Smooth muscle cell (in vitro differentiated cells): Measurements from ENCODE around the gene CD151. TPM values are rescaled to one million over a fixed set of nuclear protein-coding genes. Genes with fewer than 3 reads are reported as not detected.

ENCODE experiments used
- DNase-seq: peaks from one replicate; lab custom pipeline; 2025; ENCODE audit not compliant: unreplicated experiment; lab: John Stamatoyannopoulos, UW
- H2AFZ ChIP-seq: fragments of 200-600 bp; sonication (generic); 2 replicates; pipeline ENCODE4 v1.6.0; 2016; ENCODE audit warnings: antibody characterized with exemption, low read depth, mild to moderate bottlenecking
- H3F3A ChIP-seq: fragments of 200-600 bp; sonication (generic); 2 replicates; pipeline ENCODE4 v1.6.0; 2017; ENCODE audit warnings: antibody characterized with exemption, low read depth
- H3K27ac ChIP-seq: fragments of 200-600 bp; sonication (generic); 2 replicates; pipeline ENCODE4 v1.5.1; 2016; ENCODE audit warnings: low read depth, mild to moderate bottlenecking
- H3K27me3 ChIP-seq: fragments of 200-600 bp; sonication (generic); 2 replicates; pipeline ENCODE4 v1.6.1; 2016; ENCODE audit warnings: low read depth, mild to moderate bottlenecking
- H3K36me3 ChIP-seq: fragments of 200-600 bp; sonication (generic); 2 replicates; pipeline ENCODE4 v1.5.1; 2016; ENCODE audit warnings: low read depth
- H3K4me1 ChIP-seq: fragments of 200-600 bp; sonication (generic); 2 replicates; pipeline ENCODE4 v1.5.1; 2016; ENCODE audit warnings: low read depth
- H3K4me2 ChIP-seq: fragments of 200-600 bp; sonication (generic); 2 replicates; pipeline ENCODE4 v1.6.0; 2016; ENCODE audit warnings: mild to moderate bottlenecking
- H3K4me3 ChIP-seq: fragments of 200-600 bp; sonication (generic); 2 replicates; pipeline ENCODE4 v1.5.1; 2016; ENCODE audit warnings: mild to moderate bottlenecking
- H3K79me2 ChIP-seq: fragments of 200-600 bp; sonication (generic); 2 replicates; pipeline ENCODE4 v1.6.0; 2016; ENCODE audit warnings: low read depth, mild to moderate bottlenecking
- H3K9ac ChIP-seq: fragments of 200-600 bp; sonication (generic); 2 replicates; pipeline ENCODE4 v1.6.0; 2016; ENCODE audit warnings: low read depth
- H3K9me3 ChIP-seq: fragments of 200-600 bp; sonication (generic); replicated peaks from 2 replicates; pipeline ENCODE4 v1.5.1; 2016; ENCODE audit warnings: low read depth
- H4K20me1 ChIP-seq: fragments of 200-600 bp; sonication (generic); 2 replicates; pipeline ENCODE4 v1.6.0; 2016; ENCODE audit warnings: low read depth
- CTCF ChIP-seq: fragments of 200-600 bp; sonication (generic); IDR thresholded peaks from 2 replicates; pipeline ENCODE4 v1.5.1; 2017; ENCODE audit warnings: borderline replicate concordance, mild to moderate bottlenecking, antibody characterized with exemption; ENCODE audit not compliant: insufficient read depth, poor library complexity, severe bottlenecking
- WGBS: methylation state at CpG from one replicate; pipeline ENCODE4 v1.1.7; 2016; ENCODE audit warnings: low lambda C conversion rate; 5-methylcytosine and 5-hydroxymethylcytosine counted together
- polyA plus RNA-seq: library from polyadenylated mRNA; unstranded; fragments of >200 nt; fragmentation: Nextera tagmentation; extraction: Ambion mirVana; gene quantifications from 2 replicates; pipeline ENCODE4 v1.2.1, GENCODE V29; 2016
- total RNA-seq: library from RNA; depleted of rRNA; stranded (reverse); fragments of >200 nt; gene quantifications from 2 replicates; pipeline ENCODE4 v1.2.3, GENCODE V29; 2014

CD151 gene
- 214 and 256 TPM in 2 replicates for total RNA-seq
- 391 and 469 TPM in 2 replicates for polyA plus RNA-seq

GRCh38 chr11:832529-833113 lies at the start of gene CD151:
Gene CD151 (plus strand): TSS chr11:832952. CDS start chr11:836070, 3,118 bp downstream.
- peak; percentile 70 for DNase-seq
- Histone ChIP-seq H2AFZ (no peak within 1 kb of the TSS), H3K4me2 (peak within 1 kb of the TSS; percentile 97), H3K27ac (peak within 1 kb of the TSS; percentile 90), H3F3A (peaks cover 14% of the 10 kb centered on the region), H3K27me3 (peaks cover 38% of the 10 kb centered on the region), H3K9me3 (no peaks in the 10 kb centered on the region), H4K20me1 (peaks cover 70% of the 10 kb centered on the region), H3K4me3 (peak within 1 kb of the TSS; percentile 73), H3K4me1 (peaks cover 41% of the 10 kb centered on the region), H3K9ac (peak within 1 kb of the TSS; percentile 92), H3K36me3 (no peaks in the 10 kb centered on the region), H3K79me2 (peaks cover 28% of the 10 kb centered on the region)
- 1% methylated on average over 23 of the region's 67 CpGs for WGBS
- TF ChIP-seq CTCF: no peak

GRCh38 chr11:783581-784015 lies 49.2 kb upstream of the CD151 start:
- DNase-seq: peak; percentile 55
- Histone ChIP-seq H2AFZ (no peak overlapping the region), H3K4me1 (peaks cover 2% of the 10 kb centered on the region), H3K36me3 (no peaks in the 10 kb centered on the region), H3K4me3 (no peak overlapping the region), H3K9me3 (no peaks in the 10 kb centered on the region), H3K27me3 (no peaks in the 10 kb centered on the region), H3K4me2 (peak overlapping the region; percentile 63), H3K79me2 (no peaks in the 10 kb centered on the region), H3K9ac (no peak overlapping the region), H3K27ac (no peak overlapping the region), H4K20me1 (peaks cover 40% of the 10 kb centered on the region), H3F3A (no peaks in the 10 kb centered on the region)
- peak; percentile 61 for TF ChIP-seq CTCF
- WGBS: 8% methylated on average over 24 of the region's 24 CpGs

- Histone ChIP-seq H3K9ac (no peak overlapping the region), H3K27ac (no peak overlapping the region), H2AFZ (no peak overlapping the region), H3K4me1 (peaks cover 2% of the 10 kb centered on the region), H3K36me3 (no peaks in the 10 kb centered on the region), H4K20me1 (peaks cover 24% of the 10 kb centered on the region), H3K9me3 (no peaks in the 10 kb centered on the region), H3K4me3 (no peak overlapping the region), H3K79me2 (no peaks in the 10 kb centered on the region), H3K4me2 (no peak overlapping the region), H3K27me3 (no peaks in the 10 kb centered on the region), H3F3A (peaks cover 4% of the 10 kb centered on the region)
- 93% methylated on average over 24 of the region's 24 CpGs for WGBS
- TF ChIP-seq CTCF: no peak
- DNase-seq: no peak
Observed at GRCh38 chr11:786235-787083, 46.3 kb upstream of the CD151 start.
